Astrocyte (in vitro differentiated cells and primary cell): ENCODE results near the gene TRMT11. TPM values are rescaled to one million over a fixed set of nuclear protein-coding genes. Genes with fewer than 3 reads are reported as not detected.
A peak's percentile ranks its signal among the peaks of the same experiment; 100 is the strongest.

Experiments
- DNase-seq: peaks from one replicate; pipeline ENCODE4 v3.0.0-alpha.2; 2010; ENCODE audit warnings: low read depth
- FAIRE-seq: peaks from 2 replicates; lab custom pipeline; 2011; peaks lifted over from hg19 to GRCh38; lab: Jason Lieb, UNC
- H2AFZ ChIP-seq: 2 replicates; pipeline ENCODE4 v1.6.0; 2012; ENCODE audit warnings: low read depth, low read length, inconsistent platforms
- H3K27ac ChIP-seq: 2 replicates; pipeline ENCODE4 v1.5.1; 2011; ENCODE audit warnings: low read depth, low read length, inconsistent platforms
- H3K27me3 ChIP-seq: 2 replicates; pipeline ENCODE4 v1.6.0; 2011; ENCODE audit warnings: low read length, inconsistent platforms; ENCODE audit not compliant: insufficient read depth
- H3K36me3 ChIP-seq: 2 replicates; pipeline ENCODE4 v1.5.1; 2011; ENCODE audit warnings: low read length, inconsistent platforms; ENCODE audit not compliant: insufficient read depth
- H3K4me1 ChIP-seq: 2 replicates; pipeline ENCODE4 v1.5.1; 2011; ENCODE audit warnings: low read length, inconsistent platforms; ENCODE audit not compliant: insufficient read depth
- H3K4me2 ChIP-seq: 2 replicates; pipeline ENCODE4 v1.6.0; 2012; ENCODE audit warnings: low read length, inconsistent platforms
- H3K4me3 ChIP-seq: 2 replicates; pipeline ENCODE4 v1.5.1; 2011; ENCODE audit warnings: low read depth, mild to moderate bottlenecking, low read length, inconsistent platforms; ENCODE audit not compliant: insufficient read depth
- H3K79me2 ChIP-seq: 2 replicates; pipeline ENCODE4 v1.6.0; 2012; ENCODE audit warnings: mild to moderate bottlenecking, low read length, inconsistent platforms; ENCODE audit not compliant: insufficient read depth
- H3K9ac ChIP-seq: 2 replicates; pipeline ENCODE4 v1.6.0; 2012; ENCODE audit warnings: mild to moderate bottlenecking, low read length, inconsistent platforms
- H3K9me3 ChIP-seq: 2 replicates; pipeline ENCODE4 v1.5.1; 2012; ENCODE audit warnings: low read depth, mild to moderate bottlenecking, low read length, inconsistent platforms; ENCODE audit not compliant: insufficient read depth
- H4K20me1 ChIP-seq: 2 replicates; pipeline ENCODE4 v1.6.0; 2012; ENCODE audit warnings: low read length, inconsistent platforms; ENCODE audit not compliant: insufficient read depth
- H3K27ac Mint-ChIP-seq: one replicate; pipeline ENCODE4 v1.8.0; 2021; ENCODE audit warnings: mild to moderate bottlenecking, mixed read lengths; ENCODE audit not compliant: unreplicated experiment
- H3K27me3 Mint-ChIP-seq: one replicate; pipeline ENCODE4 v1.8.0; 2021; ENCODE audit warnings: low read depth, mixed read lengths; ENCODE audit not compliant: unreplicated experiment
- H3K36me3 Mint-ChIP-seq: one replicate; pipeline ENCODE4 v1.8.0; 2021; ENCODE audit warnings: low read depth, mixed read lengths; ENCODE audit not compliant: unreplicated experiment
- H3K4me1 Mint-ChIP-seq: one replicate; pipeline ENCODE4 v1.8.0; 2021; ENCODE audit warnings: low read depth, mixed read lengths; ENCODE audit not compliant: unreplicated experiment
- H3K4me3 Mint-ChIP-seq: one replicate; pipeline ENCODE4 v1.8.0; 2021; ENCODE audit warnings: mild to moderate bottlenecking, moderate library complexity, mixed read lengths; ENCODE audit not compliant: unreplicated experiment
- H3K9me3 Mint-ChIP-seq: one replicate; pipeline ENCODE4 v1.8.0; 2021; ENCODE audit warnings: mild to moderate bottlenecking, mixed read lengths; ENCODE audit not compliant: unreplicated experiment
- EZH2 ChIP-seq: IDR thresholded peaks from 2 replicates; pipeline ENCODE4 v1.6.1; 2012; ENCODE audit warnings: mild to moderate bottlenecking, low read length, inconsistent platforms; ENCODE audit not compliant: insufficient read depth
- total RNA-seq: library from RNA; stranded (reverse); gene quantifications from 2 replicates; pipeline ENCODE4 v1.2.1, GENCODE V29; 2021
- TF ChIP-seq, protein P1 (sequence below): IDR thresholded peaks from 2 replicates; pipeline ENCODE4 v1.5.1; 2011; ENCODE audit warnings: low read depth, mild to moderate bottlenecking, inconsistent platforms, low read length, moderate library complexity; ENCODE audit not compliant: insufficient read depth

TRMT11 gene
- total RNA-seq, 1 donor from 2014 or later: 18.2 TPM

DNA sequence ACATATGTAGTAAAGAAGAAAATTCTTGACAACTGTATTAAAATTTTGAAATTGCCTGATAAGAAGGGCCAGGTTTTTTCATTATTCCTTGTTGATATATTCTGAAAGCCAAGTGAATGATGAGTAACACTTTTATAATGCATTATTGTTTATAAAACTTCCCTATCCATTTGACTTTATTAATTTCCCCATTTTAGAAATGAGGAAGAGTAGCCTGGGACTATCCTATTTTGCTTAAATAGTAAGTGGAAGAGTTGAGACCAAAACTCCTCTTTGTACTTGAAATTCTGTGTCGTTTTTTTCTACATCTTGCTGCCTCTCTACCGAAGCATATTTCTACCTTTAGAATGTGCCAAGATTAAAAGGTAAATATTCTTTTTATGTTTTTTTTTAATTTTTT is 39.7 kb downstream of the TRMT11 start:
- H3K27me3 ChIP-seq: no peaks in the 10 kb centered on the region
- FAIRE-seq: no peak
- peaks cover 10% of the 10 kb centered on the region for H3K36me3 Mint-ChIP-seq

DNA sequence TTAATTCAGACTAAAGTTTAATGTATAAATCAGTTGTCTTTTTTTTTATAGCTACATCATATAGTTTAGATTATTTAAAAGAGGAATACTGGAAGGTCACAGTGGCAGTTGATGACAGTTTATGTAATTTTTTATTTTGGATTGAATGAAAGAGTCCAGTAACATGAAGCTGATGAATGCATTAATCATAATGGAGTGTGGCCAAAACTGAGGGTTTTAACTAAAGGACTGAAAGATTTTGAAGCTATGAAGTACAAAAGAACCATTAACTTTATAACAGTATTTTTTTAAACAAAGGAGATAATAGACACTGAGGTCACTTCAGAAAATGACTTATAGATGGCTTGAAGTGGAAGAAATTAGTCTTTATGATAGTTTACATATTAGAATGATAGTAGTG is 41.3 kb downstream of the TRMT11 start:
- H3K4me1 ChIP-seq: no peaks in the 10 kb centered on the region
- H3K9ac ChIP-seq: no peak overlapping the region
- H3K27ac Mint-ChIP-seq: no peak overlapping the region
- no peaks in the 10 kb centered on the region for H3K9me3 Mint-ChIP-seq
- H3K4me1 Mint-ChIP-seq: no peaks in the 10 kb centered on the region
- no peak overlapping the region for H3K27ac ChIP-seq
- H3K36me3 ChIP-seq: peaks cover under 1% of the 10 kb centered on the region
- DNase-seq (peak; percentile 53), FAIRE-seq (no peak)
- no peaks in the 10 kb centered on the region for H3K79me2 ChIP-seq
- H3K27me3 ChIP-seq: no peaks in the 10 kb centered on the region
- no peaks in the 10 kb centered on the region for H3K27me3 Mint-ChIP-seq
- no peak overlapping the region for H3K4me2 ChIP-seq
- no peak overlapping the region for H3K4me3 ChIP-seq
- no peak overlapping the region for H2AFZ ChIP-seq
- H4K20me1 ChIP-seq: no peaks in the 10 kb centered on the region
- peaks cover 4% of the 10 kb centered on the region for H3K36me3 Mint-ChIP-seq
- H3K4me3 Mint-ChIP-seq: no peak overlapping the region
- TF ChIP-seq EZH2: no peak
- no peaks in the 10 kb centered on the region for H3K9me3 ChIP-seq

More for the DNA sequence above, 39.7 kb downstream of the TRMT11 start:
- no peak for DNase-seq
- Histone ChIP-seq H3K4me3 (no peak overlapping the region), H4K20me1 (no peaks in the 10 kb centered on the region), H3K4me2 (no peak overlapping the region), H3K79me2 (no peaks in the 10 kb centered on the region), H3K9ac (no peak overlapping the region), H3K27ac (no peak overlapping the region), H3K36me3 (peaks cover 14% of the 10 kb centered on the region), H3K4me1 (no peaks in the 10 kb centered on the region), H3K9me3 (no peaks in the 10 kb centered on the region), H2AFZ (no peak overlapping the region)
- Mint-ChIP-seq H3K4me1 (peaks cover 2% of the 10 kb centered on the region), H3K27ac (no peak overlapping the region), H3K27me3 (no peaks in the 10 kb centered on the region), H3K4me3 (no peak overlapping the region), H3K9me3 (no peaks in the 10 kb centered on the region)
- TF ChIP-seq, protein P1, sequence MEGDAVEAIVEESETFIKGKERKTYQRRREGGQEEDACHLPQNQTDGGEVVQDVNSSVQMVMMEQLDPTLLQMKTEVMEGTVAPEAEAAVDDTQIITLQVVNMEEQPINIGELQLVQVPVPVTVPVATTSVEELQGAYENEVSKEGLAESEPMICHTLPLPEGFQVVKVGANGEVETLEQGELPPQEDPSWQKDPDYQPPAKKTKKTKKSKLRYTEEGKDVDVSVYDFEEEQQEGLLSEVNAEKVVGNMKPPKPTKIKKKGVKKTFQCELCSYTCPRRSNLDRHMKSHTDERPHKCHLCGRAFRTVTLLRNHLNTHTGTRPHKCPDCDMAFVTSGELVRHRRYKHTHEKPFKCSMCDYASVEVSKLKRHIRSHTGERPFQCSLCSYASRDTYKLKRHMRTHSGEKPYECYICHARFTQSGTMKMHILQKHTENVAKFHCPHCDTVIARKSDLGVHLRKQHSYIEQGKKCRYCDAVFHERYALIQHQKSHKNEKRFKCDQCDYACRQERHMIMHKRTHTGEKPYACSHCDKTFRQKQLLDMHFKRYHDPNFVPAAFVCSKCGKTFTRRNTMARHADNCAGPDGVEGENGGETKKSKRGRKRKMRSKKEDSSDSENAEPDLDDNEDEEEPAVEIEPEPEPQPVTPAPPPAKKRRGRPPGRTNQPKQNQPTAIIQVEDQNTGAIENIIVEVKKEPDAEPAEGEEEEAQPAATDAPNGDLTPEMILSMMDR: no peak
- no peak for TF ChIP-seq EZH2

- Mint-ChIP-seq H3K4me3 (no peak overlapping the region), H3K27ac (no peak overlapping the region)
Measured at GRCh38 chr6:126030045-126030444, 43.7 kb downstream of the TRMT11 start.

More at GRCh38 chr6:126030045-126030444, 43.7 kb downstream of the TRMT11 start:
- H3K4me3 ChIP-seq: no peak overlapping the region
- no peak overlapping the region for H3K4me2 ChIP-seq
- no peaks in the 10 kb centered on the region for H4K20me1 ChIP-seq
- FAIRE-seq (no peak), DNase-seq (peak; percentile 46)
- Mint-ChIP-seq H3K9me3 (no peaks in the 10 kb centered on the region), H3K36me3 (peaks cover 4% of the 10 kb centered on the region), H3K27me3 (no peaks in the 10 kb centered on the region), H3K4me1 (peaks cover 3% of the 10 kb centered on the region)
- no peak overlapping the region for H3K9ac ChIP-seq
- no peak overlapping the region for H3K27ac ChIP-seq
- TF ChIP-seq, protein P1: no peak
- no peak for TF ChIP-seq EZH2
- no peaks in the 10 kb centered on the region for H3K36me3 ChIP-seq
- no peaks in the 10 kb centered on the region for H3K79me2 ChIP-seq
- peaks cover 6% of the 10 kb centered on the region for H3K4me1 ChIP-seq
- no peaks in the 10 kb centered on the region for H3K27me3 ChIP-seq
- no peak overlapping the region for H2AFZ ChIP-seq
- no peaks in the 10 kb centered on the region for H3K9me3 ChIP-seq
